Keratinocyte (primary cell): ENCODE results near the gene XRCC2.

ENCODE experiments used
- EZH2 ChIP-seq: IDR thresholded peaks from one replicate; pipeline ENCODE4 v1.6.1; 2012; ENCODE audit warnings: inconsistent platforms, mild to moderate bottlenecking, low read length, moderate library complexity
- TF ChIP-seq, protein P1 (sequence below), 3 experiments: IDR thresholded peaks in 1 of 3; conservative IDR thresholded peaks in 1 of 3; optimal IDR thresholded peaks in 1 of 3; 2 replicates in 2 of 3; 3 replicates in 1 of 3; pipeline versions ENCODE3 to v1.5.1; 2011; ENCODE audit warnings: low read length in 3 of 3, mild to moderate bottlenecking in 3 of 3, moderate library complexity in 2 of 3, control low read depth in 1 of 3, inconsistent platforms in 1 of 3; ENCODE audit not compliant: insufficient read depth in 2 of 3; ENCODE audit errors: extremely low read depth in 1 of 3

GRCh38 chr7:152710153-152710442 lies 34.2 kb upstream of the XRCC2 start:
- no peak for TF ChIP-seq EZH2
- TF ChIP-seq, protein P1, sequence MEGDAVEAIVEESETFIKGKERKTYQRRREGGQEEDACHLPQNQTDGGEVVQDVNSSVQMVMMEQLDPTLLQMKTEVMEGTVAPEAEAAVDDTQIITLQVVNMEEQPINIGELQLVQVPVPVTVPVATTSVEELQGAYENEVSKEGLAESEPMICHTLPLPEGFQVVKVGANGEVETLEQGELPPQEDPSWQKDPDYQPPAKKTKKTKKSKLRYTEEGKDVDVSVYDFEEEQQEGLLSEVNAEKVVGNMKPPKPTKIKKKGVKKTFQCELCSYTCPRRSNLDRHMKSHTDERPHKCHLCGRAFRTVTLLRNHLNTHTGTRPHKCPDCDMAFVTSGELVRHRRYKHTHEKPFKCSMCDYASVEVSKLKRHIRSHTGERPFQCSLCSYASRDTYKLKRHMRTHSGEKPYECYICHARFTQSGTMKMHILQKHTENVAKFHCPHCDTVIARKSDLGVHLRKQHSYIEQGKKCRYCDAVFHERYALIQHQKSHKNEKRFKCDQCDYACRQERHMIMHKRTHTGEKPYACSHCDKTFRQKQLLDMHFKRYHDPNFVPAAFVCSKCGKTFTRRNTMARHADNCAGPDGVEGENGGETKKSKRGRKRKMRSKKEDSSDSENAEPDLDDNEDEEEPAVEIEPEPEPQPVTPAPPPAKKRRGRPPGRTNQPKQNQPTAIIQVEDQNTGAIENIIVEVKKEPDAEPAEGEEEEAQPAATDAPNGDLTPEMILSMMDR (optimal IDR thresholded peaks at IDR 0.05 in 1 of 3, IDR thresholded peaks at IDR 0.05 in 1 of 3, conservative IDR thresholded peaks at IDR 0.05 in 1 of 3; ENCODE audit: extremely low read depth in 1 of 3, insufficient read depth in 2 of 3, low read length in 3 of 3) = no peak
